Stimulated activated CD8-positive, alpha-beta memory T cell treated with anti-CD3 and anti-CD28 coated beads, Interleukin-2, amount 100 ng/mL, for 48 hours (primary cell): ENCODE measurements around the gene S1PR1.

Experiments used
- DNase-seq, 2 donors: peaks; one replicate each; pipeline ENCODE4 v3.0.0-alpha.2; 2020; ENCODE audit warnings: low read depth in 2 of 2

Gene S1PR1

GRCh38 chr1:101245246-101245927 is 8.6 kb downstream of the S1PR1 start:
- DNase-seq, result no peak

- DNase-seq, result no peak
These were observed 10.8 kb downstream of the S1PR1 start for GRCh38 chr1:101247404-101248287.

GRCh38 chr1:101250222-101250621 is 13.4 kb downstream of the S1PR1 start:
- DNase-seq, result no peak

DNA sequence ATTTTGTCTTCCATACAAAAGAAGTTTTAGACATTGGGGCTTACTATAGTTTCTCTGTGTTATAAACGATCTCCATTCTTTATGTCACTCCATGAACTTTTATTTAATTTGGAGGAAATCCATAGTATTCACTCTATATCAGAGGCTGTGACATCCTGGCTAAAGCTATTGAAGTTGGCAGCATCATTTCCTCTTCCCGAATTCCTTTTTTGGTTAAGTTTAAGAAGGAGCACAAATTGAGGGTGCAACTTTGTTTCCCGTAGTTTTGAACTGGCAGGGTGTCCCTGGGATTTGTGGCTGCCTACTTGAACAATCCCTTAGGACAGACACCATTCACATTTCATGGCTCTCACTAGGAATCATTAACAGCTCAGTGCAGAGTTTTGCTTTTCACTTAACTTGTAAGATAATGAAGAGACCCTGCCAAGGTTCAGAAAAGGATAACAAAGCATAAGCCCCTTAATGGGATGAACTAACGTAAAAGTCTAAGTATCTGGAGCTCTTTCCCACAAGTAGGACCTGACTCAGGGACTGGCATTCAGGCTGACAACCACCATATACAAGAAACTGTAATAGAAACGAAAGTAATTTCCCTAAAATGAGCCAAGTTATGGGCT is 13.9 kb downstream of the S1PR1 start:
- no peak for DNase-seq

DNA sequence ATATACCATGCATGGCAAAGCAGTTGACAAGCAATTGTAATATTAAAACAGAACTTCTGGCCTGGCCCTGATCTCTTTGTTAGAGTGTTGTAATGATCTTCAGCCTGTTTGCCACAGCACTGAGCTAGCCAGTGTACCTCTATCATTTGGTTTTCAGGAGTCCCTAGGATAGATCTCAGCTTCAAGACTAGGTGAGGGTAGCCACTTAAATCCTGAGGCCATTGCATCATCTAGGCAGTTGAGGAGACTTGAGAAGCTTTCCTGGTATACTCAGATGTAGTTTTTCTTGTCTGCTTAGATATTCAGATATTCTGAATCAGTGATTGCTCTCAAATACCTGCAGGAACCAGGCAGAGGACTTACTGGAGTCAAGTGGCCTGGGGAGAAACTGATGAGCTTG is 14.7 kb downstream of the S1PR1 start:
- DNase-seq, result no peak

GRCh38 chr1:101253976-101254674 is 17.3 kb downstream of the S1PR1 start:
- DNase-seq, result no peak

DNA sequence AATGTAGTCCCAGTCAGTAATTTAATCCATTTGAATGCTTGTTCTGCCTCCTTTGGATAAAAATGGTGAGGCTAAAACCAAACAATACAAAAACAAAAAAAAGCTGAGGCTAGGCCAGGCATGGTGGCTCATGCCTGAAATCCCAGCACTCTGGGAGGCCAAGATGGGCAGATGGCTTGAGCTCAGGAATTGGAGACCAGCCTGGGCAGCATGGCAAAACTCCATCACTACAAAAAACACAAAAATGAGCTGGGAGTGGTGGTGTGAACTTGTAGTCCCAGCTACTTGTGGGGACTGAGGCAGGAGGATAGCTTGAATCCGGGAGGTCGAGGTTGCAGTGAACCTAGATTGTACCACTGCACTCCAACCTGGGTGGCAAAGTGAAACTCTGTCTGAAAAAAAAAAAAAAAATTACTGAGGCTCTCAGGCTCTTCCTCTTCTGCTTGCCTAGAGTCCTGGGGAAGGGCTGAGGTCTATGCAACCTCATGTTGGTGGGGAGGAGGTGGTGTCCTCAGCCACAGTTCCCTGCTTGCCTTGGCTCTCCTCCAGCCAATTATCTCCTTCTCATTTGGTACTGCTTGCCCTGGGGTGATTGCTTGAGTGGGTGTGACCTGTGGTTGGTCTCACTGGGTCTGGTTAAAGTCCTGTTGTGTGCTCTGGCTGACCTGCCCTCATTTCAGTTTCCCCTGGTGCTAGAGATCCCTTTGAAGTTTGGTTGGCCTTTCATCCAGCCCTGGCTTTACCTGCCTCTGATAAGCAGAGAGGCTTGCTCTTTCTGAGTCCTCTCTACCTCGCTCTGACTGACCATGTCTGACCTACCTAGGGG is 20.9 kb downstream of the S1PR1 start:
- DNase-seq, result no peak

- DNase-seq, result no peak
These were observed 22.9 kb downstream of the S1PR1 start for GRCh38 chr1:101259744-101260148.

GRCh38 chr1:101260556-101261350 is 23.9 kb downstream of the S1PR1 start:
- no peak for DNase-seq

DNA sequence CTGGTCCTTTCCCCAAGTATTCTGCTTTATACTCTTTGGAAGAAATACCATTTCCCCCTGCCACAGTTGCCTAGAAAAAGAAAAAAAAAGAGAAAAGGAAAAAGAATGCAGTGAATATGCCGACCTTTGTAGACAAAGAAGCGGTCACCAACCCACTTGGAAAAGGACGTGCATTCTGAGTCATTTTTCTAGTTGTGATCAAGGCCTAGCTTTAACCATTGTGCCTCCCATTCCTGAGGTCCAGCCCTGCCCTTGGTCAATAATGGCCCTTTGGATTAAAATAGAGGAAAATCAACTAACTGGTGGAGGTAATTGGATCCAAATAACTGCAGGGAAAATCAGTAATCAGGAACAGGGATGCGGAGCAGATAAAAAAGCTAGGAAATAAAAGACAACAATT is 24.8 kb downstream of the S1PR1 start:
- DNase-seq, result no peak

DNA sequence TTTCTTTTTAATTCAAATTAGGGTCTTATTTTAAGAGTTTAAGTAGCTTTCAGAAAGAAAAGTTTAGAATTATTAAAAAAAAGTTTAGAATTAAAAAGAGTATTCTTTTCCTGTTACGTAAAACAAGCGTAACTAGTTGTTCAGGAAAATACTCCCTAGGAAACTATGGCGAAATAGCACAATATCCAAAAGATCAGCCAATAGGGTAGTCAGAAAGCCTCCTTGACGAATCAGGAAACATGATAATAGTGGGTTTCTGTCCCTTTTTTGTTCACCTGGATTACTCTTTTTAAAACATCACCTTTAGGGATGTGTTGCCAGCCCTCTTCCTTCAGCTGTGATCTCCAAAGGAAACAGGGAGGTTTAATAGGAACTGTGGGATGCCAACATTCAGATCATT is 25.2 kb downstream of the S1PR1 start:
- no peak for DNase-seq

DNA sequence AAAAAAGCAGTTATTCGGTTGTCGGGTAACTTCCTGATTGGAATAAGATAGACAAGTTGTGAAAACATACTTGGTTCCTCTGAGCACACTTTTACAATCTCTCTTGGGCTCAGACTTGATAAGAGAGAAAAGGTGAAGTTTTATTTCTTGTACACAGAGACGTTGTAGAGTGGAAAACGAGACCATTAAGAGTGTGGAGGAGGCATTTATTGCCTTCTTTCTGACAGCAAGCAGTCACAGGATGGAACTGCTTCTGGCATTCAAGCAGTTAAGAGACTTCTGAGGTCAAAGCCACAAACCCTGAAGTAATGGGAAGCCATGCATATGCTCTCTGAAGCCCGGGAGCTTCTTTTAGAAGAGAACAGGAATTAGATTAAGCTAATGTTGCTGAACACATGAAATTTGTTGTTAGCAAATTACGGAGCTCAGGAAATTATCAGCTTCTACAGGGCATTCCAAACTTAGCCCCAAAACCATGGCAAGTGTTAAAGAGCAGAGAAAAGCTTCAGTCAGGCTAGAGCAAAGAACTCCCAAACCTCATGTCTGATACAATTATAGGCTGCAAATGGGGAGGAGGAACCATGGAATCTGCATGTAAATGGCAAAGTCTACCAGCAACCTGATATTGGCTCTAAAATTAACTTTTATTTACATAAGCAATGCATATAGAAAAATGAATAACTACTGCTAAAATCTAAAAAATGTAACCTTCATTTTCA is 26.0 kb downstream of the S1PR1 start:
- DNase-seq, result no peak

DNA sequence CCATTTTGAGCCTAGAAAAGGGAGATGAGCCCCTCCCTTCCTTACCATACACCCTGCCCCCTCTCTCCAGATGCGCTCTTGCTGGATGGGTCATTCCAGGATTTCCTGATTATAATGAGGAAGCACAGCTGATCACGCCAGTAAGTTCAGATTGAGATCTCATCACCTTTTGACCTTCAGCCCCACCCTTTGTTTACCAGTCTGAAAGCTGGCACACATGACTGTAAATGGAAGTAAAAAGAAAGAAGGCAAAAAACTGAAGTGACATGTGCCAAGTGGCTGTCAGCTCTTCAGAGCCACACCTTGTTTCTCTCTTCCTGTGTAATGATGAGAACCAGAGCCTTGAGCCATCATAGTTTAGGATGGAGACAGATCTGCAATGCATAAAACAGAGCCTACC is 27.9 kb downstream of the S1PR1 start:
- DNase-seq, result no peak

GRCh38 chr1:101265684-101266083 is 28.9 kb downstream of the S1PR1 start:
- DNase-seq, result no peak

DNA sequence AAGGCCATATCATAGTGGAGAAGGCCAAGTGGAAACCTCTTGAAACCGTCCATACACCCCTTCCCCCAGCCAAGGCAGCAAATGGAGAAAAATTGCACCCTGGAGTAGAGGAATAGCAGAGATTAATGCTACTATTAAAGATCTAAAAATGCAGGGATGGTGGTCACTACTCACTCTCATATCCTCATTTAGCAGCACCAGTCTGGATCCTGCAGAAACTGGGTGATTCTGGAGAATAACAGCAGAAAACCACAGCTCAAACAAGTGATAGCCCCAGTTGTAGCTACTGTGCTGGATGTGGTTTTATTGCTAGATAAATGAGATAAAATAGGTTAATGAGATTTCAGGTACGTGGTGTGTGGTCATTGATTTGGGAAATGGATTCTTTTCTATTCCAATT is 30.3 kb downstream of the S1PR1 start:
- no peak for DNase-seq

DNA sequence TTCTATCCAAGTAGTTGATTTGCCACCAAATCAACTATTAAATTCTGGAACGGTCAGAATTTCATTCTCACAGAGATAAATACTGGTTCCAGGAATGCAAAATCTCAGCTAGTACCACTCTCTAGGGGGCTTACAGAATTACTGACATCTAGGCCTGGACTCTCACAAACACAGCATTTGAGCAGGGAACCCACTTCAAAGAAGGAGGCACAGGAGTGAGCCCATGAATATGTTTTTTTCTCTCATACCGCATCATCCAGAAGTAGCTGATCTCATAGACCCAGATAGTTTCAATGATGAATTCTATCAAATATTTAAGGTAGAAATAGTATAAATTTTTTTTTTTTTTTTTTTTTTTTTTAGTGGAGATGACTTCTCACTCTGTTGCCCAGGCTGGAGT is 32.1 kb downstream of the S1PR1 start:
- DNase-seq, result no peak

DNA sequence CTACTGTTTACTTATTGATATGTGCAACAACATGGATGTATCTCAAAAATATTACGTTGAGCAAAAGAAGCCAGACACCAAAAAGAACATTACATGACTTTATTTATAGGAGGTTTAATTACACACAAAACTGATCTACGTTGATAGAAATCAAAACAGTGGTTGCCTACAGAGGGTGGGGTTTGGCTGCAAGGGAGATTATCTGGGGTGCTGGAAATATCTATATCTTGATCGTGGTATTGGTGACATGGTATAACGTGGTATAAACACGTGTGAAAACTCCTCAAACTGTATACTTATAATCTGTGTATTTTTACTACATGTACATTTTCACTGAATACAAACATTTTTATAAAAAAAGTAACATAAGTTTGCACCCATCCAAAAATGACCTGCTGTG is 38.9 kb downstream of the S1PR1 start:
- DNase-seq, result no peak

GRCh38 chr1:101276818-101277217 is 40.0 kb downstream of the S1PR1 start:
- no peak for DNase-seq

DNA sequence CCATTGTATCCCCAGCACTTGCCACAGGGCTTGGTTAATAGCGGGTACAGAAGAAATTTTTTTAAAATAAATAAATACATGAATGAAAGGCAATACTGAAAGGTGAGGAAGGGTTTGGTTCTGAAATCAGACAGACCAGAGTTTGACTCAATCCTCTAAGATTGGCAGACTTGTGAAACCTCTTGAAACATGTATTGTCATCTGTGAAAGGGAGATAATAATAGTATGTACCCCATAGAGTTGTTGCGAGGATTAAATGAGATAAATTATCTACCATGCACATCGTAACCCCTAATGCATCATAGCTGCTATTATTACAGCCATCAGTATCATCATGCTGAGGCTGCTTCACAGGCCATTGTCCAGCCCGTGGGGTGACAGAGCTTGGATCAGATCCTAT is 41.4 kb downstream of the S1PR1 start:
- no peak for DNase-seq

- DNase-seq, result no peak
These were observed 42.0 kb downstream of the S1PR1 start for GRCh38 chr1:101278845-101279244.
